Esophagus (tissue), 2 donors: Measurements from ENCODE around the gene ATP8B2. TPM values are rescaled to one million over a fixed set of nuclear protein-coding genes. Genes with fewer than 3 reads are reported as not detected.
"Not testable (repeated sequence)": the region's sequence is repeated elsewhere in the genome, so short reads cannot be mapped to it uniquely, and the experiment has no call there.

Experiments
- H3K27ac ChIP-seq, 2 donors: one replicate each; pipeline ENCODE4 v1.5.1; 2013; ENCODE audit warnings: low read depth in 2 of 2, mild to moderate bottlenecking in 2 of 2, inconsistent platforms in 1 of 2, low read length in 1 of 2, moderate library complexity in 1 of 2
- H3K27me3 ChIP-seq, 2 donors: one replicate each; pipeline ENCODE4 v1.6.1; 2013; ENCODE audit warnings: low read length in 2 of 2, control low read depth in 1 of 2, mild to moderate bottlenecking in 1 of 2; ENCODE audit not compliant: insufficient read depth in 2 of 2, control insufficient read depth in 1 of 2
- H3K36me3 ChIP-seq, 2 donors: one replicate each; pipeline ENCODE4 v1.6.1; 2013; ENCODE audit warnings: low read length in 1 of 2; ENCODE audit not compliant: control insufficient read depth in 2 of 2, insufficient read depth in 2 of 2
- H3K4me1 ChIP-seq, 2 donors: one replicate each; pipeline ENCODE4 v1.6.1; 2013; ENCODE audit warnings: low read length in 1 of 2; ENCODE audit not compliant: control insufficient read depth in 2 of 2, insufficient read depth in 2 of 2
- H3K4me3 ChIP-seq, 2 donors: one replicate each; pipeline ENCODE4 v1.5.1; 2013; ENCODE audit warnings: low read length in 2 of 2, mild to moderate bottlenecking in 2 of 2, low read depth in 1 of 2, moderate library complexity in 1 of 2
- H3K9me3 ChIP-seq, 2 donors: one replicate each; pipeline ENCODE4 v1.6.1; 2013; ENCODE audit warnings: mild to moderate bottlenecking in 2 of 2, low read depth in 1 of 2, low read length in 1 of 2, moderate library complexity in 1 of 2; ENCODE audit not compliant: control insufficient read depth in 2 of 2, insufficient read depth in 1 of 2
- WGBS, 2 donors: extraction: QIAGEN DNeasy Blood & Tissue Kit; methylation state at CpG; one replicate each; pipeline ENCODE4 v1.1.7; 2013; 5-methylcytosine and 5-hydroxymethylcytosine counted together
- polyA plus RNA-seq, 2 donors: library from polyadenylated mRNA; stranded (reverse); fragments of 200-250 nt; gene quantifications; one replicate each; pipeline ENCODE4 v1.2.3, GENCODE V29; 2013
- donor health status: healthy with polysubstance abuse.
- donor health status: Bipolar disorder and iron deficiency.

ATP8B2 gene
- polyA plus RNA-seq, 2 donors = 4.3 to 6.7 TPM

DNA sequence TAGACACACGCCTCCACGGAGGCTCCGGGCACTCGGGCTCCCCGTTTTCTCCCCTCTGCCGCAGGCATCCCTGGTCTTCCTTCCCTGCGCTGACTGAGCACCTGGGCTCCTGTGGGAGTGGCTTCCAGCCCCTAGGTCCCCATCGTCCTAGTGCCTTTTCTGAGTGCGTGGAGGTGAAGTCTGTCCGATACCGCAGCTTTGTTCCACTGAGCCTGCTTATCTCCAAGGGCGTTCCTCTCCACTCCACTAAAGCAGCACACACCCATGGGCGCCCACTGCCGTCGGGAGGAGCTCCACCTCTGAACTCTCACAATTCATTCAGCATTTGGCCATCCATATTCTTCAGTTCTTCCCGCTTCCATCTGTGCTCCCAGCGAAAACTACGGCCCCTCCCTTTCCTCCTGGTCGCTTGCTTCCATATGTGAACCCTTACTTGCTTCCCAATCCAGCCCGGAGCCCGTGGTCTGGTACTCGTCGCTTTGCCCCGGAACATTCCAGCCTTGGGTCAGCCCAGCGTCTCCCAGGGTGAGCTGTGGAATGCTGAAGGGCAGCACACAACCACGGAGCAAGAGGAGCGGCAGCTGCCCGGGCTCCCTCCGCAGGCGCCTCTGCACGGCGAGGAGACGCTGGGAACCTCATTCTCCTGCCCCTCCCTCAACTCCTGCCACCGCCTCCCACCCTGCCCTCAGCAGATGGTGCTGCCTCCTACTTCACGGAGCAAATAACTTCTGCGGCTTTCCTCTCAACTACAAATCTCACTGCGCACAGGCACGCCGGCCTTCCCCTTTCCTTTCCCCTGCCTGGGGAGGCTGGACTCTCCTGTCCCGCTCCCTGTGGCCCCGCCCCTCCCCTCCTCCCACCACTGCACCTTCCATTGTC, 27.5 kb downstream of the ATP8B2 start:
- H3K36me3 ChIP-seq = peaks cover 6 to 12% of the 10 kb centered on the region in 2 donors
- peak overlapping the region; percentile 42 to 50 for H3K27ac ChIP-seq
- H3K4me3 ChIP-seq = peak overlapping the region; percentile 29 to 34
- H3K9me3 ChIP-seq = no peaks in the 10 kb centered on the region
- 2% methylated on average over 39 to 41 of the region's 41 CpGs for WGBS, 2 donors
- H3K4me1 ChIP-seq = peaks cover 0 to 7% of the 10 kb centered on the region in 2 donors
- no peaks in the 10 kb centered on the region for H3K27me3 ChIP-seq

DNA sequence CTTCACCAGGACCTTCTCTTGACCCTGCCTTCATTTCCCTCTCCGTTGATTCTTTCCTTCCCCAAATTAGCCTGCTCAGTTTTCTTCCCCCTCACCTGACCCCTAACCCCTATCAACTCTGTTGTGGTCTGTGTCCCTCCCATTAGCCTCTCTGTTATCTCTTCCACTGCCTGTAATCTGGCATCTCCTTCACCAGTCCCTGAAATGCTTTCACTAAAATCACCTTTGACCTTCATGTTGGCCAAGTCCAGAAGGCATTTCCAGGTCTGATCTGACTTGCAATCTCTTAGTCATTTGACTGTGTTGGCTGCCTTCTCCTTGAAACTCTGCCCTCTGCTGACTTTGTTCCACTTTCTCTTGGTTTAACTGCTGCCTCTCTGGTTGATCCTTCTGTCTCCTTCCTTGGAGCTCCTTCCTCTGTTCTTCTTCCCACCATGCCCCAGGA, 28.2 kb downstream of the ATP8B2 start:
- H3K9me3 ChIP-seq = no peaks in the 10 kb centered on the region
- H3K4me1 ChIP-seq = peaks cover 0 to 7% of the 10 kb centered on the region in 2 donors
- 13 to 31% methylated on average over 1 of the region's 1 CpG for WGBS, 2 donors
- no peaks in the 10 kb centered on the region for H3K27me3 ChIP-seq
- peaks cover under 1 to 8% of the 10 kb centered on the region in 2 donors for H3K36me3 ChIP-seq
- H3K4me3 ChIP-seq = no peak overlapping the region
- peak overlapping the region; percentile 42 to 50 for H3K27ac ChIP-seq

DNA sequence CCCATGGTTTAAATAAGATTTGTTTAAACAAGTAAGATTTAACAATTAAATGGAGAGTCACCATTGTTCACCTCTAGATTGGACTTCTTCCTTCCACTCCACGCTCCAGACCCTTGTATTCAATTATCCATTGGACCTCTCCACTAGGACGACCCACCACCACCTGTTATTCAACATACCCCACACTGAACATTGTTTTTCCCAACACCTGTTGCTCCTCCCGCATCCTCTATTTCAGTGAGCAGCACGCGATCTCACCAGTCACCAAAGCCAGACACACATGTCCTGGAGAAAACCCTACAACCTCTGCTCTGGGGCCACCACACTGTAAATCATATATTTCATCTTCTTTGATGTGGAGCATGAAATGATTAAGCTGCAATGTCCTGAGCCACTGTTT, 28.6 kb downstream of the ATP8B2 start:
- Histone ChIP-seq H3K27me3 (no peaks in the 10 kb centered on the region), H3K4me1 (peaks cover 0 to 7% of the 10 kb centered on the region in 2 donors), H3K27ac (no peak overlapping the region), H3K9me3 (no peaks in the 10 kb centered on the region), H3K4me3 (no peak overlapping the region), H3K36me3 (peaks cover 0 to 4% of the 10 kb centered on the region in 2 donors)
- 86 to 95% methylated on average over 5 of the region's 5 CpGs for WGBS, 2 donors

DNA sequence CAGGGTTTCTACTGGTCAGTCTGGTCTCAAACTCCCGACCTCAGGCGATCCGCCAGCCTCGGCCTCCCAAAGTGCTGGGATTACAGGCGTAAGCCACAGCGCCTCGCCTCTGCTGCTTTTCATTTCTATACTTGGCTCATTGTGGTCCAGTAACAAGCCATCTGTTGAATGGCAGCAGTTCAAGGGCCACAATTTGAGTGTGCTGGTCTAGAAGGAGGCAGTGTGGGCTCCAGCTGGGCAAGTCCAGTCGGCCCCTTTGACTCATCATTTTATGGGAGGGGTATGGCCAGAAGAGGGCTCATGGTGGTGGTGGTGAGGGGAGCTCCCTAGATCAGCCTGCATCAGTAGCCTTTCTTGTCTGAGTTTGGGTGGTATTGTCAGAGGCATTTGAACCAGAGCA, 33.2 kb downstream of the ATP8B2 start:
- 86 to 92% methylated on average over 8 of the region's 8 CpGs for WGBS, 2 donors

DNA sequence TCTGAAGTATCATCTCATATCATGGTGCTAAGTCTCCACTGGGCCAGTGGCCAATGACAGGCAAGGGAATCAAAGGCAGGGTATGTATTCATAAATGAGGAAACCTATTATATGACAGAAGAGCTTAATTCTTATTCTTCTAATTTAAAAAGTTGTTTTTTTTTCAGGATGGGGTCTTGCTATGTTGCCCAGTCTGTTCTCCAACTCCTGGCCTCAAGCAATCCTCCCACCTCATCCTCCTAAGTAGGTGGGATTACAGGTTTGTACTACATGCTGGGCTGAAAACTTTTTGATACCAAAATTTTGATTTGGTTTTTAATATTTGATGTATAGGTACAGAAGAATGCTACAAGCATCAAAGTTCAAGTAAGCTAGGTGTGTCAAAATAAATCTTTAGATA, 35.0 kb downstream of the ATP8B2 start:
- H3K4me3 ChIP-seq = no peak overlapping the region
- H3K27me3 ChIP-seq = no peaks in the 10 kb centered on the region
- no peaks in the 10 kb centered on the region for H3K9me3 ChIP-seq
- no peaks in the 10 kb centered on the region for H3K36me3 ChIP-seq
- no peak overlapping the region for H3K27ac ChIP-seq
- H3K4me1 ChIP-seq = no peaks in the 10 kb centered on the region

More for the DNA sequence above, 33.2 kb downstream of the ATP8B2 start:
- no peaks in the 10 kb centered on the region for H3K36me3 ChIP-seq
- no peak overlapping the region for H3K4me3 ChIP-seq
- H3K27ac ChIP-seq = no peak overlapping the region
- H3K9me3 ChIP-seq = no peaks in the 10 kb centered on the region
- no peaks in the 10 kb centered on the region for H3K4me1 ChIP-seq
- no peaks in the 10 kb centered on the region for H3K27me3 ChIP-seq

DNA sequence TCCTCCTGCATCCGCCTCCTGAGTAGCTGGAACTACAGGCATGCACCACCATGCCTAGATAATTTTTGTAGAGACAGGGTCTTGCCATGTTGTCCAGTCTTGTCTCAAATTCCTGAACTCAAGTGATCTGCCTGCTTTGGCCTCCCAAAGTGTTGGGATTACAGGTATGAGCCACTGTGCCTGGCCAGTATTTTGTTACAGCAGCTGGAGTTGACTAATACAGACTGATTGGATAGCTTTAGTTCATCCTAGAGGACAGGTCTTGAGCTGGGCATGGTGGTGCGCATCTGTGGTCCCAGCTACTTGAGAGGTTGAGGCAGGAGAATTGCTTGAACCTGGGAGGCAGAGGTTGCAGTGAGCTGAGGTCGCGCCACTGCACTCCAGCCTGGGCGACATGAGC, 35.6 kb downstream of the ATP8B2 start:
- not testable (repeated sequence) for H3K9me3 ChIP-seq, H3K36me3 ChIP-seq, H3K27me3 ChIP-seq, H3K4me1 ChIP-seq, H3K27ac ChIP-seq, H3K4me3 ChIP-seq
- WGBS, 2 donors = 87 to 96% methylated on average over 5 of the region's 5 CpGs

DNA sequence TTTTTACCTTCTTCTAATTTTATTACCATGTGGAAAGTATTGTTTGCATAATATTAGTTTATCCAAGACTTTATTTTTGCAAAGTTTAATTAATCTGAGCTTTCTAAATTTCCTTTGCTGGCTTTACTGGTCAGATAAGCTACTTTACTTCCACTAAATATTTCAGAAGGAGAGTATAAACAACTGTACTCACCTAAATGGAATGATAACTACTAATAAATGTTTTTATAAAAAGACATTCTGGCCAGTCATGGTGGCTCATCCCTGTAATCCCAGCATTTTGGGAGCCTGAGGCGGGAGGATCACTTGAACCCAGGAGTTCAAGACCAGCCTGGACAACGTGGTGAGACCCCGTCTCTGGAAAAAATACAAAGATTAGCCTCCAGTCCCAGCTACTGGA, 36.0 kb downstream of the ATP8B2 start:
- Histone ChIP-seq H3K9me3 (no peaks in the 10 kb centered on the region), H3K4me1 (no peaks in the 10 kb centered on the region), H3K27me3 (no peaks in the 10 kb centered on the region), H3K36me3 (no peaks in the 10 kb centered on the region), H3K27ac (no peak overlapping the region), H3K4me3 (no peak overlapping the region)
- WGBS, 2 donors = 73 to 76% methylated on average over 3 of the region's 3 CpGs

DNA sequence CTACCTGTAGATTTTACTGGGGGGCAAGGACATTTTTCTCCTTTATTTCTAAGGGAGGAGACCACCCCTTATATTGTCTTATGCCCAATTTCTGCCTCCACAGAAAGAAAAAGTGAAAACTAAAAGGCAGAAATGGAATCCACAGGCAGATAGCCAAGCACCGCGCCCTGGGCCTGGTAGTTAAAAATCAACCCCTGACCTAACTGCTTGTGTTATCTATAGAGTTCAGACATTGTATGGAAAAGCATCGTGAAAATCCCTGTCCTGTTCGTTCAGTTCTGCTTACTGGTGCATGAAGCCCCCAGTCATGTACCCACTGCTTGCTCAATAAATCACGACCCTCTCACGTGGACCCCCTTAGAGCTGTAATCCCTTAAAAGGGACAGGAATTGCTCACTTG, 46.1 kb downstream of the ATP8B2 start:
- no peaks in the 10 kb centered on the region for H3K27me3 ChIP-seq
- H3K27ac ChIP-seq = no peak overlapping the region
- WGBS, 2 donors = 72 to 85% methylated on average over 6 of the region's 6 CpGs
- H3K4me1 ChIP-seq = no peaks in the 10 kb centered on the region
- no peaks in the 10 kb centered on the region for H3K9me3 ChIP-seq
- no peaks in the 10 kb centered on the region for H3K36me3 ChIP-seq
- H3K4me3 ChIP-seq = no peak overlapping the region

DNA sequence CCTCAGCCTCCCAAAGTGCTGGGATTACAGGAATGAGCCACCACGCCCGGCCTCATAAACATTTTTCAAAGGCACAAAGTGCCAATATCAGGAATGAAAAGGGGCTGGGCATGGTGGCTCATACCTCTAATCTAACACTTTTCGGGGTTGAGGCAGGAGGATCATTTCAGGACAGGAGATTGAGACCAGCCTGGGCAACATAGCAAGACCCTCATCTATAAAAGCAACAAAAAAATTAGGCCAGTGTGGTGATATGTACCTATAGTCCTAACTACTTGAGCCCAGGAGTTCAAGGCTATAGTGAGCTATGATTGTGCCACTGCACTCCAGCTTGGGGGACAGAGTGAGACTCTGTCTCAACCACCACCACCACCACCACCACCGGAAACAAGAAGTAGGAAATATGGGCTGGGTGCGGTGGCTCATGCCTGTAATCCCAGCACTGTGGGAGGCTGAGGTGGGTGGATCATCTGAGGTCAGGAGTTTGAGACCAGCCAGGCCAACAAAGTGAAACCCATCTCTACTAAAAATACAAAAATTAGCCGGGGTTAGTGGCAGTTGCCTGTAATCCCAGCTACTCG, 48.5 kb downstream of the ATP8B2 start:
- not testable (repeated sequence) for H3K4me1 ChIP-seq, H3K27me3 ChIP-seq, H3K9me3 ChIP-seq, H3K27ac ChIP-seq, H3K36me3 ChIP-seq, H3K4me3 ChIP-seq
- WGBS, 2 donors = 70 to 85% methylated on average over 7 of the region's 7 CpGs

DNA sequence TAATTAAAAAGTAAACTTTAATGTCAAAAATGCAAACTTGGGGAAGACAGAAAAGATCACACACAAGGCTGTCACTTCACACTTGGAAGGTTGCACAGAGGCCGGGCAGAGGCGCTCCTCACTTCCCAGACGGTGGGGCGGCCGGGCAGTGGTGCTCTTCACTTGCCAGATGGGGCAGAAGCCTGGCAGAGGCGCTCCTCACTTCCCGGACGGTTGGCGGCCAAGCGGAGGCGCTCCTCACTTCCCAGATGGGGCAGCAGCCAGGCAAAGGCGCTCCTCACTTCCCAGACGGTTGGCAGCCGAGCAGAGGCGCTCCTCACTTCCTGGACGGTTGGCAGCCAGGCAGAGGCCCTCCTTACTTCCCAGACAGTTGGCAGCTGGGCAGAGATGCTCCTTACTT, 54.0 kb downstream of the ATP8B2 start:
- Histone ChIP-seq H3K4me3 (no peak overlapping the region), H3K4me1 (no peaks in the 10 kb centered on the region), H3K27ac (no peak overlapping the region), H3K36me3 (no peaks in the 10 kb centered on the region), H3K27me3 (no peaks in the 10 kb centered on the region), H3K9me3 (no peaks in the 10 kb centered on the region)
- 82 to 88% methylated on average over 16 of the region's 16 CpGs for WGBS, 2 donors
